ENCODE results near the gene SMYD3.

SMYD3 gene

GRCh38 chr1:246462986-246463385, 44.1 kb downstream of the SMYD3 start:
- no peak for ATAC-seq

- no peak for ATAC-seq
These were observed 46.7 kb downstream of the SMYD3 start for GRCh38 chr1:246460406-246460805.

GRCh38 chr1:246459221-246459620, 47.9 kb downstream of the SMYD3 start:
- ATAC-seq: no peak

GRCh38 chr1:246455476-246455875, 51.6 kb downstream of the SMYD3 start:
- no peak for ATAC-seq

GRCh38 chr1:246454655-246455054, 52.4 kb downstream of the SMYD3 start:
- no peak for ATAC-seq

- ATAC-seq: peak in 1 of 2 donors; percentile 45
These were observed 56.3 kb downstream of the SMYD3 start for GRCh38 chr1:246450611-246451251.

- no peak for ATAC-seq
These were observed 58.7 kb downstream of the SMYD3 start for GRCh38 chr1:246448373-246448772.

GRCh38 chr1:246447501-246447900, 59.6 kb downstream of the SMYD3 start:
- no peak for ATAC-seq

- ATAC-seq: no peak
These were observed 61.6 kb downstream of the SMYD3 start for GRCh38 chr1:246445503-246445902.

- ATAC-seq: no peak
These were observed 62.5 kb downstream of the SMYD3 start for GRCh38 chr1:246444617-246445016.

GRCh38 chr1:246437961-246438360, 69.1 kb downstream of the SMYD3 start:
- ATAC-seq: no peak

- ATAC-seq: no peak
These were observed 71.5 kb downstream of the SMYD3 start for GRCh38 chr1:246435421-246436041.

GRCh38 chr1:246434335-246434734, 72.7 kb downstream of the SMYD3 start:
- no peak for ATAC-seq

- ATAC-seq: peak; percentile 88 to 93
These were observed 78.4 kb downstream of the SMYD3 start for GRCh38 chr1:246428542-246429308.

GRCh38 chr1:246427611-246428010, 79.5 kb downstream of the SMYD3 start:
- ATAC-seq: no peak

GRCh38 chr1:246425895-246426294, 81.2 kb downstream of the SMYD3 start:
- ATAC-seq: no peak

GRCh38 chr1:246425139-246425794, 81.8 kb downstream of the SMYD3 start:
- no peak for ATAC-seq

- ATAC-seq: no peak
These were observed 86.8 kb downstream of the SMYD3 start for GRCh38 chr1:246420300-246420699.

GRCh38 chr1:246418565-246419312, 88.3 kb downstream of the SMYD3 start:
- ATAC-seq: no peak

GRCh38 chr1:246417813-246418564, 89.1 kb downstream of the SMYD3 start:
- no peak for ATAC-seq

- ATAC-seq: peak in 1 of 2 donors; percentile 27
These were observed 89.8 kb downstream of the SMYD3 start for GRCh38 chr1:246417152-246417812.
